Astrocyte of the cerebellum (primary cell): ENCODE results near the gene ZNF140.

Source experiments
- DNase-seq: peaks from one replicate; pipeline ENCODE4 v3.0.0-alpha.2; 2011; ENCODE audit warnings: low read depth
- H3K4me3 ChIP-seq: 2 replicates; pipeline ENCODE4 v1.5.1; 2011; ENCODE audit warnings: mild to moderate bottlenecking, low read depth, low read length, moderate library complexity
- in situ Hi-C: cut with HindIII; loops from 2 replicates; pipeline ENCODE4 v1.10.0; 2017; ENCODE audit warnings: low sequenced_read_pairs
- TF ChIP-seq, protein P1 (sequence below): IDR thresholded peaks from 2 replicates; pipeline ENCODE4 v1.5.1; 2012; ENCODE audit warnings: low read length, low read depth, moderate library complexity, mild to moderate bottlenecking; ENCODE audit errors: missing control alignments

The ZNF140 gene

DNA sequence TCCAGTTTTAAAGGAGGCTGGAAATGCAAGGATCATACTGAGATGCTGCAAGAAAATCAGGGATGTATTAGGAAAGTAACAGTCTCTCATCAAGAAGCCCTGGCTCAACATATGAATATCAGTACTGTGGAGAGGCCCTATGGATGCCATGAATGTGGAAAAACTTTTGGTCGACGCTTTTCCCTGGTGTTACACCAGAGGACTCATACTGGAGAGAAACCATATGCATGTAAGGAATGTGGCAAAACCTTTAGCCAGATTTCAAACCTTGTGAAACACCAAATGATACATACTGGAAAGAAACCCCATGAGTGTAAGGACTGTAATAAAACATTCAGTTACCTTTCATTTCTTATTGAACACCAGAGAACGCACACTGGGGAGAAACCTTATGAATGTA is 24.9 kb downstream of the ZNF140 start:
- DNase-seq, result no peak
- H3K4me3 ChIP-seq, result no peak overlapping the region
- in situ Hi-C loops, result loop anchor here (5.0 kb wide), 1 partner anchor 72 kb away; no protein-coding TSS in a partner anchor
- TF ChIP-seq, protein P1, sequence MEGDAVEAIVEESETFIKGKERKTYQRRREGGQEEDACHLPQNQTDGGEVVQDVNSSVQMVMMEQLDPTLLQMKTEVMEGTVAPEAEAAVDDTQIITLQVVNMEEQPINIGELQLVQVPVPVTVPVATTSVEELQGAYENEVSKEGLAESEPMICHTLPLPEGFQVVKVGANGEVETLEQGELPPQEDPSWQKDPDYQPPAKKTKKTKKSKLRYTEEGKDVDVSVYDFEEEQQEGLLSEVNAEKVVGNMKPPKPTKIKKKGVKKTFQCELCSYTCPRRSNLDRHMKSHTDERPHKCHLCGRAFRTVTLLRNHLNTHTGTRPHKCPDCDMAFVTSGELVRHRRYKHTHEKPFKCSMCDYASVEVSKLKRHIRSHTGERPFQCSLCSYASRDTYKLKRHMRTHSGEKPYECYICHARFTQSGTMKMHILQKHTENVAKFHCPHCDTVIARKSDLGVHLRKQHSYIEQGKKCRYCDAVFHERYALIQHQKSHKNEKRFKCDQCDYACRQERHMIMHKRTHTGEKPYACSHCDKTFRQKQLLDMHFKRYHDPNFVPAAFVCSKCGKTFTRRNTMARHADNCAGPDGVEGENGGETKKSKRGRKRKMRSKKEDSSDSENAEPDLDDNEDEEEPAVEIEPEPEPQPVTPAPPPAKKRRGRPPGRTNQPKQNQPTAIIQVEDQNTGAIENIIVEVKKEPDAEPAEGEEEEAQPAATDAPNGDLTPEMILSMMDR, result no peak

DNA sequence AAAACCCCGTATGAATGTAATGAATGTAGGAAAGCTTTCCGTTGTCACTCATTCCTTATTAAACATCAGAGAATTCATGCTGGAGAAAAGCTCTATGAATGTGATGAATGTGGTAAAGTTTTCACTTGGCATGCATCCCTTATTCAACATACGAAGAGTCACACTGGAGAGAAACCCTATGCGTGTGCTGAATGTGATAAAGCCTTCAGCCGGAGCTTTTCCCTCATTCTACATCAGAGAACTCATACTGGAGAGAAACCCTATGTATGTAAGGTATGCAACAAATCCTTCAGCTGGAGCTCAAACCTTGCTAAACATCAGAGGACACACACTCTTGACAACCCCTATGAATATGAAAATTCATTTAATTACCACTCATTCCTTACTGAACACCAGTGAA is 25.5 kb downstream of the ZNF140 start:
- no peak for DNase-seq
- TF ChIP-seq, protein P1, result no peak
- H3K4me3 ChIP-seq, result no peak overlapping the region
- in situ Hi-C loops, result loop anchor here (5.0 kb wide), 1 partner anchor 71 kb away; no protein-coding TSS in a partner anchor

DNA sequence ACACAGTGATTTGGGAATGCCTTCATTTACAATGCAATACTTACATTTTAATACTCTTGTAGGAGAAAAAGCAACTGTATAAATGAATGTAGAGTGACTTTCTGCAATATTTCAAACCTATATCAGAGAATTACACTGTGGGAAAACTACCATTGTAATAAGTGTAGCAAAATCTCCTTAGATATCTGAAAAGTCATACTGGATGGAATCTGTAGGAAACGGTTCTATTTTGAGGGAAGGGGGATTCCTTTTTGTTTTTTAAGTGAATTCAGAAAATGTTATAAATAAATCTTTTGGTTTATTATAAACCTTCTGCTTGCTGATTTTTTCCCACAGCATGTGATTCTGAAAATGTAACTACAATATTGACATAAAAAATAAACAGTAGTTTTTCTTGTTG is 26.4 kb downstream of the ZNF140 start:
- in situ Hi-C loops, result loop anchor here (5.0 kb wide), 1 partner anchor 70 kb away; no protein-coding TSS in a partner anchor
- TF ChIP-seq, protein P1, result no peak
- H3K4me3 ChIP-seq, result no peak overlapping the region
- DNase-seq, result no peak

DNA sequence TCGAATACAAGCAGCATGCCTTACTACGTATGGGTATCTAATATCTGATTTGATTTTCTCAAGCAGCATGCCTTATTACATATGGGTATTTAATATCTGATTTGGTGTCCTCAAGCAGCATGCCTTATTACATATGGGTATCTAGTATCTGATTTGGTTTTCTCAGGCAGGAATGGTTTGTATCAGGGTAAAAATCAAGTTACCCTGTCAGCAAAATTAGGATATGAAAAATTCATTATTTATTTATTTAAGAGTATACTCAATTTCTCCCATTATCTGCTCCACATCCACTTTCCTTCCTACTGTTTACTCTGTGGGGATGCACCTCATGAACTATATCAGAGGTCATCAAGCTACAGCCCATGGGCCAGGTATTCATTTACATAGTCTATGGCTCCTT is 27.4 kb downstream of the ZNF140 start:
- DNase-seq, result no peak
- in situ Hi-C loops, result loop anchor here (5.0 kb wide), 1 partner anchor 69 kb away; no protein-coding TSS in a partner anchor
- TF ChIP-seq, protein P1, result no peak
- H3K4me3 ChIP-seq, result no peak overlapping the region

DNA sequence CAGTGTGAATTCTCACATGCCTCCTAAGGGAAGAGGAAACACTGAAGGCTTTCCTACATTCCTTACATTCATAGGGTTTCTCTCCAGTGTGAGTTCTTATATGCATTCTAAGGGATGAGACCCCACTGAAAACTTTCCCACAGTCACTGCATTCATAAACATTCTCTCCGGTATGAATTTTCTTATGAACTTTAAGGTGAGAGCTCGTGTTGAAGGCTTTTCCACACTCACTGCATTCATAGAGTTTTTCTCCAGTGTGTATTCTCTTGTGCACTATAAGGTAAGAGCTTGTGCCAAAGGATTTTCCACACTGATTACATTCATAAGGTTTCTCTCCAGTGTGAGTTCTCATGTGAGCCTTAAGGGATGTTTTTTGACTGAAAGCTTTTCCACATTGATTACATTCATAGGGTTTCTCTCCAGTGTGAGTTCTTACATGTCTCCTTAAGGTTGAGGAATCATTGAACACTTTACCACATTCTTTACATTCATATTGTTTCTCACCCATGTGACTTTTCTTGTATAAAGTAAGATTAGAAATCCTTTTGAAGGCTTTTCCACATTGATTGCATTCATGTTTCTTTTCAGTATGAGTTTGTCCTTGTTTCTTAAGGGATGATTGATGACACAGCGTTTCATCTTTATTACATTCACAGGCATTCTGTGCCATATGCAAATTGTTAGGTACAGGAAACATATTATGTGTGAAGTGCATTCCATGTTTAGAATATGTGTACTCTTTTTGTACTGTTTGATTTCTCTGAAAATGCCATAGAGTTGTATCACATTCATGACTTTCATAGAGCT is 39.9 kb downstream of the ZNF140 start:
- DNase-seq, result no peak
- TF ChIP-seq, protein P1, result no peak
- H3K4me3 ChIP-seq, result no peak overlapping the region
- in situ Hi-C loops, result no loop called here

DNA sequence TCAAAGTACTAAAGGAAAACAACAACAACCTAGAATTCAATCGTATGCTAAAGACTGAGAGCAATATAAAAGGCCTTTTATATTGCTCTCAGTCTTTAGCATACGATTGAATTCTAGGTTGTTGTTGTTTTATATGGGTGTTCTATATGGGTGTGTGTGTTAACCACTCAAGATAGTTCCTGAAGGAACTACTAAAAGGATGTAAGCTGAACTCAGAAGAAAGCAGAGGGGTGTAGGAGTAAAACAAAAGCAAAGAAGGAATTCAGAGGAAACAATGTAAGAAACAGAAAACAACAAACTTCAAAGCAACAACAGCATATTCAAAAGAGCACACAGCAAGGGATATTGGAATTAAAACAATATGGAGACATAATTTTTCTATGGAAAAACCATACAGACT is 44.0 kb downstream of the ZNF140 start:
- no peak for DNase-seq
- in situ Hi-C loops, result no loop called here
- no peak overlapping the region for H3K4me3 ChIP-seq
- TF ChIP-seq, protein P1, result no peak
